Stimulated activated CD4-positive, alpha-beta T cell treated with anti-CD3 and anti-CD28 coated beads, Interleukin-1b, Interleukin-23, amount 100 ng/mL, for 1 hour (primary cell): ENCODE measurements around the gene ARSK.

Experiments
- DNase-seq, 2 donors: peaks; one replicate each; pipeline ENCODE4 v3.0.0-alpha.2; 2020; ENCODE audit warnings: low read depth in 2 of 2

The ARSK gene

DNA sequence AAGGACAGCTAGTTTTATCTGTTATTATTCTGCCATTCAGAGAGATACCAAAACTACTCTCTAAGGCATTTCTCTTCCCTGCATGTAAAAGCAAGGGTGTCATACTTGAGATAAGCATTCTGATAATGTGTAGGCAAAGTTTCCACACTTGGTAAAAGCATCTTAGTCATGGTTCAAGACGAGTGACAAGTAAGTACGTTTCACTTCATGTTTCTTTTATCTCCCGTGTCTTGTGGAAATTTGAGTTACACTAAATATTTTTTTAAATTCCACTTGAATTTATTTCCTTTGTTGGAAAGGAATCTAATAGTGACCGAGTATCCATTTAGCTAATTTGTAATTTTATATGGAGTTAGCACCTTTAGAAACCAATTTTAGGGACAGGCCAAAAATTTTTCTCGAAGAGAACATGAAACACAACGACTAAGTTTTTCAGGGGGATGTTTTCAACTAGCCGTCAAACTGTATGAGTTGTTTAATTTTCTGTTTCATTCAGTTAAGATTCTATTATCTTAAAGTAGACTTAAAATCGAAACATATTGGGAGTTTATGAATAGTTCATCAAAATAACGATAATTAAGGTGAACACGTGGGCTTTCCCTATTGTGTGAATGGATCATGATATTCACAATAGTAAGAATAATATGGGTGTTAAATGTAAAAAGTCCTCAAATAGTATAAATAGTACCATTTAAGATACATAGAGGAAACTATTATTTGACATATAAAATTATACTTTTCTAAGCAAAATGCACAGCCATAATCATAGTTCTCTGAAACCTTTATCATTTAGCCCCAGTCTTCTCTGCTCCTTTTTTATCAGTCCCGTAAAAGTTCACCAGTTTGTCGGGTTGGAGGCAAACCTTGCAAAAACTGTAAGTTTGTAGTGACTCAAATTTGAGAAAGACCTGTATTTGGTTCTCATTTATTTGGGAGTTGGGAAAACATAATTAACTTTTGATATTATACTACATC, 93.3 kb downstream of the ARSK start:
- DNase-seq = no peak

DNA sequence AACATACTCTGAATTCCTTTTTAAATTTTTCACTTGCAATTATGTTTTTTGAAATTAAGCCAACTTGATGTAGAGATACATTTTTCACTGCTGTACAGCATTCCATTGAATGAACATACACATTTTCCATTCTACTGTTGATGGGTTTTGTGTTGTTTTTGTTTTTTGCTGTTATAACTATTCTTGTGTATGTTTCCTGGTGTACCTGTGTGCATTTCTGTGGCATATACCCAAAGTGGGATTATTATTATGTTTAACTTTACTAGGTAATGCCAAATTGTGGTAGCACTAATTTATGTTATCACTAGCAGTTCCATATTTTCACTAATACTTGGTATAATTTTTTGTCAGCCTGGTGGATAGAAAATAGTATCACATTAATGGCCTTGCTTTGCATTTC, 94.4 kb downstream of the ARSK start:
- DNase-seq = no peak

DNA sequence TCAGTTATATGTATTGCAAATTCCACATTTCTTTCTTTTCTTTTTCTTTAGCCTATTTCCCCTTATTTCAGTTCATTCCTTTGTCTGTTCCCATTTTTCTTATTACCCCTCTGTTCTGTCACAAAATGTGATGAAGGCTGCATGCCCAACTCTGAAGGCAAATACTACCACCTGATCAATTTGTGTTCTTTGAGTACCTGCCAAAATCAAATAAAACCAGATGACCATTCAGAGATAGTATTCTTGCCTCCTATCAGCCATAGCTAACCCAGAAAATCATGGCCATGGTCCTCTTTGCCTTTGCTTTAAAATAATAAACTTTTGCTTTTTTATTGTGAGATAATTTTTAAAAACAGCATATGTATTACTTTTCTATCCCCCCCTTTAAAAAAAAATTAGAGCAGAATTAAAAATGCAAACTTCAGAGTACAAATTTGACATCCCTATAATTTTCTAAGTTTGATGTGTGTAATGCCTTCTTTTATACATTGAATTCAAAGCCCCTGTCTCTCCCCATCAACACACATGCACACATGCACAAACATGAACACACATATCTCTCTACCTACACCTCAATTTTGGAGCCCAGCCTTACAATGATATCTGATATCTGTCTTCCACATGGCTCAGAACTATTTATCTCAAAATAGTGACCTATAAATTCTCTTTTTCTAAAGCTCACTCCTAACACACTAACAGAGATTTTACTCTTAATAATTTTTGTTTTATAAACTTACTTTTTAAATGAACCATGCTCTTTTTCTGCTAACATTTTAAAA, 95.1 kb downstream of the ARSK start:
- DNase-seq = no peak

DNA sequence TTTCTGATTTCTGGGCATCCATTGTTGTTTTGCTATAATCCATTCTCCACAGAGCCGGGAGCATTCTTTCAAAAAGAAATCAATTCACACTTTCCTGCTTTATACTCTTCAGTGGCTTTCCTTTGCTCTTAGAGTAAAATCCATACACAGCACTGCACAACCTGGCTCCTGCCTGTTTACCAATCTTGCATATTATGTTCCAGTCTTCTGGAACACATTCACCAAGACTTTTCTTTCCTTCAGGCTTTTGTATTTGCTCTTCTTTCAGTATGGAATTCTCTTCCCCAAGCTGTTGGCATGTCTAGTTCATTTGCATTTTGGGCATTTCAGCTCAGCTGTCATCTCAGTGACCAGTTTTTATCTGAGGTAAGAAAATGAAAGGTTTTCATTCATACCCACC, 97.9 kb downstream of the ARSK start:
- no peak for DNase-seq

DNA sequence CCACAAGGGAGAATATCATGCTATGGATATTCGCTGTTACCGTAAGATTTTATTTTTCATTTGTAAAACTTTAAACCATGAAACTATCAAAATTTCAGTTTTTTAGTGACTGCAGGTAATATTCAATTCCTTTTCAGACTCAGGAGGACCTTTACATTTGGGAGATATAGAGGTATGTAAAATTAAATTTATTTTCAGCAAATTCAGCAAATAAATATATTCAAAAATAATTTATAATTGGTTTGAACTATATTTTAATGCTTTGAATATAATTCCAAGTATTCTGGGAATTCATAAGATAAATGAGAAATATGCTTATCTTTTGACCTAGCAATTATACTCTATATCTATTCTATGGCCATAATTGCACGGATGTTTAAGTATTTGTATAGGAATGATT, 99.3 kb downstream of the ARSK start:
- DNase-seq = no peak
